PC-9 (cell line): ENCODE results near the gene EBPL.

Experiments
- EZH2 ChIP-seq: fragments of 200-600 bp; sonication (generic); IDR thresholded peaks from 2 replicates; pipeline ENCODE4 v1.8.0; 2017; ENCODE audit warnings: antibody characterized with exemption, low read depth
- TF ChIP-seq, protein P1 (sequence below): fragments of 200-600 bp; sonication (generic); conservative IDR thresholded peaks from 2 replicates; pipeline ENCODE4 v1.6.1; 2017; ENCODE audit warnings: mixed run types, antibody characterized with exemption, mild to moderate bottlenecking, moderate library complexity

DNA sequence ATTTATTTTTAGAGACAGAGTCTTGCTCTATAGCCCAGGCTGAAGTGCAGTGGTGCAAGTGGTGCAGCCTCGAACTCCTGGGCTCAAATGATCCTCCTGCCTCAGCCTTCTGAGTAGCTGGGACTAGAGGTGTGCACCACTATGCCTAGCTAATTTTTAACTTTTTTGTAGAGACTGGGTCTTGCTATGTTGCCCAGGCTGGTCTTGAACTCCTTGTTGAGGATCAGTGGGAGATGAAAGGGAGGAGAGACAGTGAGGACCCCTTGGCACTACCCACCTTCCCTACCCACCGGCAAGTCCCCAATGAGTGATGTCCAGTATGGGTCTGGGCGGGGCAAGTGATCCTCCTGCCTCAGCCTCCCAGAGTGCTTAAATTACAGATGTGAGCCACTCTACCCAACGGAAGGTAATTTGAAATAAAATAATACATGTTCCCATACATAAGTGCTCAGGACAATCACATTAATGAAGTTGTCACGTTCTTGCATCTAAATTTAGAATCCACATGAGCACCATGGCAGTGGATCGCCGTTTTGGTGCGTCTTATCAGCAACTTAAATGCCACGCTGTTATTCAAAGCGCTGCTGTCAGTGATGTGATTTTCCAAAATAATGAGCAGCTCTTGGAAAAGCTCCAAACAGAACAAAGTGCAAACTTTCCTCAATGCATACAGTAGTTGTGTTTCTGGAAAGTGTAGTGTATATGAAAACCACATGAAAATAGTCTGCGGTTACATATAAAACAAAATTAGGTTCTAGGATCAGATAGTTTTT is 68.9 kb downstream of the EBPL start:
- TF ChIP-seq, protein P1, sequence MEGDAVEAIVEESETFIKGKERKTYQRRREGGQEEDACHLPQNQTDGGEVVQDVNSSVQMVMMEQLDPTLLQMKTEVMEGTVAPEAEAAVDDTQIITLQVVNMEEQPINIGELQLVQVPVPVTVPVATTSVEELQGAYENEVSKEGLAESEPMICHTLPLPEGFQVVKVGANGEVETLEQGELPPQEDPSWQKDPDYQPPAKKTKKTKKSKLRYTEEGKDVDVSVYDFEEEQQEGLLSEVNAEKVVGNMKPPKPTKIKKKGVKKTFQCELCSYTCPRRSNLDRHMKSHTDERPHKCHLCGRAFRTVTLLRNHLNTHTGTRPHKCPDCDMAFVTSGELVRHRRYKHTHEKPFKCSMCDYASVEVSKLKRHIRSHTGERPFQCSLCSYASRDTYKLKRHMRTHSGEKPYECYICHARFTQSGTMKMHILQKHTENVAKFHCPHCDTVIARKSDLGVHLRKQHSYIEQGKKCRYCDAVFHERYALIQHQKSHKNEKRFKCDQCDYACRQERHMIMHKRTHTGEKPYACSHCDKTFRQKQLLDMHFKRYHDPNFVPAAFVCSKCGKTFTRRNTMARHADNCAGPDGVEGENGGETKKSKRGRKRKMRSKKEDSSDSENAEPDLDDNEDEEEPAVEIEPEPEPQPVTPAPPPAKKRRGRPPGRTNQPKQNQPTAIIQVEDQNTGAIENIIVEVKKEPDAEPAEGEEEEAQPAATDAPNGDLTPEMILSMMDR, result no peak
- TF ChIP-seq EZH2, result no peak
